ENCODE measurements around the gene RASSF7. TPM values are rescaled to one million over a fixed set of nuclear protein-coding genes. Genes with fewer than 3 reads are reported as not detected.

Gene RASSF7
- total and polyA plus RNA-seq, 2 donors (not counting 3 experiments of a cell fraction or from before 2014, with no cell fraction given), result 14.1 to 19.9 TPM

DNA sequence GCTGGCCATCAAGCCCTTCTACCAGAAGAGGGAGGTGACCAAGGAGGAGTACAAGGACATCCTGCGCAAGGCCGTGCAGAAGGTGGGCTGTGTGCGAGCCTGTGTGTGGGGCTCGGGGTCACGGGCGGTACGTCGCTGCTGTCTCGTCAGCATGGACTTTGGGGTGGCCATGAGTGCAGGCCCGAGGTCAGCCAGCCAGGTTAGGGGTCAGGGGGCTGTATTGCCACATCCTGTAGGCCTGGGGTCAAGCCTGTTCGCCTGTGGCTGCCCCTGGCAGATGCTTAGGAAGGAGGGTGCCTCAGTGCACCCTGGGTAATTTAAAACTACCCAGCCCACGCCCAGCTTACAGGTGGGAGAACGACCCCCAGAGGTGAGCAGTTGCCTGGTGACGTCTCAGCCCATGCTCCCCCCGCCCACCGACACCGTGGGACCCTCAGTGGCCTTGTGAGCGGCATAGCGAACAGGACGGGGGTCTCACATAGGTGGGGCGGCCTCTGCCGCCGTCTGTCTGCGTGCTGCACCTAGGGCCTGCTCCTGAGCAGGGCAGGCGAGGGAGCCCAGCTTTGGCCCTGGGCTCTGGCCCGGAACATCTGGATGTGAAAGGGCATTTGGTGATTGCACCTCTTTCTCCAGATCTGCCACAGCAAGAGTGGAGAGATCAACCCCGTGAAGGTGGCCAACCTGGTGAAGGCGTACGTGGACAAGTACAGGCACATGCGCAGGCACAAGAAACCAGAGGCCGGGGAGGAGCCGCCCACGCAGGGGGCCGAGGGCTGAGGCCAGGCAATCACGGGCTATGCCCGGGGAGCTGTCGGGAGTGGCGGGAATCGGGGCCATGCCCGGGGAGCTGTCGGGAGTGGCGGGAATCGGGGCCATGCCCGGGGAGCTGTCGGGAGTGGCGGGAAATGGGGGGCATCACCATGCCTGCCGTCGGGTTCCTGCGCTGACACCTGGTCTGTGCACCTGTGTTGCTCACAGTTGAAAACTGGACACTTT lies 50.5 kb downstream of the RASSF7 start:
- TF ChIP-seq POLR2A (IDR thresholded peaks at IDR 0.05; ENCODE audit: low read depth, low read length) (peak; percentile 18), MYC (IDR thresholded peaks at IDR 0.05; ENCODE audit: low read depth, low read length) (no peak)
- H3K79me2 ChIP-seq (ENCODE audit: control insufficient read depth, insufficient read depth, low read length), result no peaks in the 10 kb centered on the region
- no peak overlapping the region for H3K4me3 ChIP-seq (replicated peaks in 1 of 3; ENCODE audit: insufficient read depth in 1 of 3, low read depth in 1 of 3, low read length in 3 of 3)
- no peak overlapping the region for H3K4me2 ChIP-seq (ENCODE audit: insufficient read depth, low read length)
- H3K27me3 ChIP-seq (ENCODE audit: control insufficient read depth in 2 of 2, insufficient read depth in 2 of 2, low read length in 2 of 2), result no peaks in the 10 kb centered on the region
- no peaks in the 10 kb centered on the region for H3K9me1 ChIP-seq (replicated peaks; ENCODE audit: control insufficient read depth, extremely low read depth, insufficient read depth, low read length)
- dilution Hi-C loops (cut with MboI; ENCODE audit: extremely low pct_ligation_motif_present, low sequenced_read_pairs) (no loop called here), intact Hi-C loops (cut with micrococcal nuclease) (loop anchor here (5.0 kb wide), 1 partner anchor 34 kb away; the partner anchor contains the start of gene PHRF1)
- BruUV-seq (replicated peaks), result TSS peak; percentile 20
- peaks cover 6% of the 10 kb centered on the region for H3K4me1 ChIP-seq (ENCODE audit: control insufficient read depth, extremely low read depth, insufficient read depth, low read length)
- no peak for FAIRE-seq
- H3K9me3 ChIP-seq (replicated peaks; ENCODE audit: control insufficient read depth, insufficient read depth, low read length), result no peaks in the 10 kb centered on the region
- no peak overlapping the region for H3K9ac ChIP-seq (replicated peaks; ENCODE audit: extremely low read depth, insufficient read depth, low read length)
- H2AFZ ChIP-seq (ENCODE audit: low read depth, low read length), result no peak overlapping the region
- DNase-seq (ENCODE audit: low read depth, low spot score), result no peak
- no peak overlapping the region for H3K27ac ChIP-seq (ENCODE audit: insufficient read depth, low read depth, low read length)
- ChIA-PET CTCF (no interaction called here), POLR2A (no interaction called here)
- H3K36me3 ChIP-seq (ENCODE audit: control insufficient read depth in 2 of 2, extremely low read depth in 1 of 2, insufficient read depth in 2 of 2, low read length in 2 of 2), result peaks cover 12 to 58% of the 10 kb centered on the region in 2 experiments
- no peaks in the 10 kb centered on the region for H4K20me1 ChIP-seq (replicated peaks; ENCODE audit: control insufficient read depth, extremely low read depth, insufficient read depth, low read length)

DNA sequence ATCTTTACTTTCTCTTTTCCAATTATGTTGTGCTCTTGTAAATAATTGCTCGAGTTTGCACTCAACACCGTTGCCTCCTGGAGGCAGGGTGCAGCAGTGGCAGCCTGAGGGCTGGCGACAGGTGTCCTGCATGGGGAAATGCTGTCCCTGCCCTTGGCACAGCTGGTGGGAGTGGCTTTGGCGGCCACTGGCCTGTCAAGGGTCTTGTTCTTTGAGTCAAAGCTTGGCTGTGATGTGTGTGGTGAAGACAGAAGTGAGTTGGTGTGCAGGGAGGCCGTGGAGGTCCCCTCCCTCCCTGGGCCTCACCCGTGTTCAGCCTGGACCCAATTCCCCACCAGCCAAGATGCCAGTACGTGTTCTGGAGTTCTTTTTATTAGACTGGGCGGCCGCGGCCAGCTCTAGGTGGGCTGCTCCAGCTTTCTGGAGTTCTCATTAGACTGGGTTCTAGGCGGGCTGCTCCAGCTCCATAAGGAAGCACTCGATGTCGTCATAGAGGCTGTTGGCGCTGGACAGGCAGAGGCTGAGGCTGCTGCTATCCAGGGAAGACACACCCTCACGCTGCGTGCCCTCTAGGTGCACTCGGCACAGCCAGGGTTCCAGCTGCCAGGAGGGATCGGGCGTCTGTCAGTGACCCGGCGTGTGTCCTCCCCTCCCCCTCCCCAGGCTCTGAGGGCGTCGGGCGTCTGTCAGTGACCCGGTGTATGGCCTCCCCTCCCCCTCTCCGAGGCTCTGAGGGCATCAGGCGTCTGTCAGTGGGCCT lies 51.6 kb downstream of the RASSF7 start:
- FAIRE-seq (no peak), DNase-seq (ENCODE audit: low read depth, low spot score) (no peak)
- Histone ChIP-seq H3K9ac (replicated peaks; ENCODE audit: extremely low read depth, insufficient read depth, low read length) (no peak overlapping the region), H3K4me2 (ENCODE audit: insufficient read depth, low read length) (no peak overlapping the region), H3K9me1 (replicated peaks; ENCODE audit: control insufficient read depth, extremely low read depth, insufficient read depth, low read length) (no peaks in the 10 kb centered on the region), H3K27ac (ENCODE audit: insufficient read depth, low read depth, low read length) (no peak overlapping the region), H3K79me2 (ENCODE audit: control insufficient read depth, insufficient read depth, low read length) (no peaks in the 10 kb centered on the region), H3K4me3 (replicated peaks in 1 of 3; ENCODE audit: insufficient read depth in 1 of 3, low read depth in 1 of 3, low read length in 3 of 3) (no peak overlapping the region), H3K27me3 (ENCODE audit: control insufficient read depth in 2 of 2, insufficient read depth in 2 of 2, low read length in 2 of 2) (no peaks in the 10 kb centered on the region), H3K4me1 (ENCODE audit: control insufficient read depth, extremely low read depth, insufficient read depth, low read length) (peaks cover 6% of the 10 kb centered on the region), H3K36me3 (ENCODE audit: control insufficient read depth in 2 of 2, extremely low read depth in 1 of 2, insufficient read depth in 2 of 2, low read length in 2 of 2) (peaks cover 11 to 48% of the 10 kb centered on the region in 2 experiments), H3K9me3 (replicated peaks; ENCODE audit: control insufficient read depth, insufficient read depth, low read length) (no peaks in the 10 kb centered on the region), H4K20me1 (replicated peaks; ENCODE audit: control insufficient read depth, extremely low read depth, insufficient read depth, low read length) (no peaks in the 10 kb centered on the region), H2AFZ (ENCODE audit: low read depth, low read length) (no peak overlapping the region)
- intact Hi-C loops (cut with micrococcal nuclease), result loop anchor here (5.0 kb wide), 1 partner anchor 35 kb away; the partner anchor contains the start of gene PHRF1
- POLR2A ChIA-PET, result no interaction called here
- no peak for TF ChIP-seq JUN (IDR thresholded peaks at IDR 0.05; ENCODE audit: borderline replicate concordance, insufficient read depth, insufficient read length, low read depth)
- no peak for TF ChIP-seq GATA2 (IDR thresholded peaks at IDR 0.05; ENCODE audit: insufficient read depth, insufficient read length, low read depth, low read length)
- no peak for TF ChIP-seq POLR2A (IDR thresholded peaks at IDR 0.05; ENCODE audit: low read depth, low read length)
- TF ChIP-seq, protein P1, sequence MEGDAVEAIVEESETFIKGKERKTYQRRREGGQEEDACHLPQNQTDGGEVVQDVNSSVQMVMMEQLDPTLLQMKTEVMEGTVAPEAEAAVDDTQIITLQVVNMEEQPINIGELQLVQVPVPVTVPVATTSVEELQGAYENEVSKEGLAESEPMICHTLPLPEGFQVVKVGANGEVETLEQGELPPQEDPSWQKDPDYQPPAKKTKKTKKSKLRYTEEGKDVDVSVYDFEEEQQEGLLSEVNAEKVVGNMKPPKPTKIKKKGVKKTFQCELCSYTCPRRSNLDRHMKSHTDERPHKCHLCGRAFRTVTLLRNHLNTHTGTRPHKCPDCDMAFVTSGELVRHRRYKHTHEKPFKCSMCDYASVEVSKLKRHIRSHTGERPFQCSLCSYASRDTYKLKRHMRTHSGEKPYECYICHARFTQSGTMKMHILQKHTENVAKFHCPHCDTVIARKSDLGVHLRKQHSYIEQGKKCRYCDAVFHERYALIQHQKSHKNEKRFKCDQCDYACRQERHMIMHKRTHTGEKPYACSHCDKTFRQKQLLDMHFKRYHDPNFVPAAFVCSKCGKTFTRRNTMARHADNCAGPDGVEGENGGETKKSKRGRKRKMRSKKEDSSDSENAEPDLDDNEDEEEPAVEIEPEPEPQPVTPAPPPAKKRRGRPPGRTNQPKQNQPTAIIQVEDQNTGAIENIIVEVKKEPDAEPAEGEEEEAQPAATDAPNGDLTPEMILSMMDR (IDR thresholded peaks at IDR 0.05; ENCODE audit: extremely low read depth in 1 of 2, insufficient read depth in 1 of 2, low read depth in 1 of 2, low read length in 2 of 2), result peak; percentile 5 to 9
- no peak for TF ChIP-seq EZH2 (IDR thresholded peaks at IDR 0.05; ENCODE audit: borderline replicate concordance, low read depth, low read length, severe bottlenecking)
- CTCF ChIA-PET, result no interaction called here
- dilution Hi-C loops (cut with MboI; ENCODE audit: extremely low pct_ligation_motif_present, low sequenced_read_pairs), result no loop called here
- no TSS peak for BruUV-seq (replicated peaks)
